Neural cell (in vitro differentiated cells): Measurements from ENCODE around the gene CNTNAP2. TPM values are rescaled to one million over a fixed set of nuclear protein-coding genes. Genes with fewer than 3 reads are reported as not detected.

Source experiments
- H2AFZ ChIP-seq: fragments of 200-600, 300-800 bp; sonication (generic), shearing (Covaris generic); 2 replicates; pipeline ENCODE4 v1.6.0; 2014; ENCODE audit warnings: low read depth, mild to moderate bottlenecking, antibody characterized with exemption, low read length, moderate library complexity
- H3F3A ChIP-seq: fragments of 200-600 bp; shearing (Covaris generic); 2 replicates; pipeline ENCODE4 v1.6.1; 2016; ENCODE audit warnings: mild to moderate bottlenecking, moderate library complexity, mixed read lengths, antibody characterized with exemption, low read length; ENCODE audit not compliant: insufficient read depth, poor library complexity, severe bottlenecking
- H3K27ac ChIP-seq: fragments of 200-600, 300-800 bp; sonication (generic), shearing (Covaris generic); 2 replicates; pipeline ENCODE4 v1.5.1; 2014; ENCODE audit warnings: mild to moderate bottlenecking, low read length, moderate library complexity
- H3K27me3 ChIP-seq: fragments of 300-800, 200-600 bp; sonication (generic), shearing (Covaris generic); 2 replicates; pipeline ENCODE4 v1.6.0; 2014; ENCODE audit warnings: mild to moderate bottlenecking, low read depth, low read length, moderate library complexity; ENCODE audit not compliant: insufficient read depth
- H3K36me3 ChIP-seq: fragments of 300-800, 200-600 bp; sonication (generic), shearing (Covaris generic); 2 replicates; pipeline ENCODE4 v1.5.1; 2014; ENCODE audit warnings: mild to moderate bottlenecking, antibody characterized with exemption, low read length, moderate library complexity; ENCODE audit not compliant: insufficient read depth
- H3K4me2 ChIP-seq: fragments of 300-800, 200-600 bp; sonication (generic), shearing (Covaris generic); 2 replicates; pipeline ENCODE4 v1.6.0; 2014; ENCODE audit warnings: mild to moderate bottlenecking, low read length
- H3K4me3 ChIP-seq: fragments of 300-800, 200-600 bp; sonication (generic), shearing (Covaris generic); 2 replicates; pipeline ENCODE4 v1.5.1; 2014; ENCODE audit warnings: mild to moderate bottlenecking, low read length, moderate library complexity
- H3K79me2 ChIP-seq: fragments of 200-600 bp; shearing (Covaris generic); replicated peaks from 2 replicates; pipeline ENCODE4 v1.6.0; 2014; ENCODE audit warnings: mild to moderate bottlenecking, low read length, moderate library complexity; ENCODE audit not compliant: insufficient read depth
- H3K9ac ChIP-seq: fragments of 300-800, 200-600 bp; sonication (generic), shearing (Covaris generic); 2 replicates; pipeline ENCODE4 v1.6.1; 2016; ENCODE audit warnings: mild to moderate bottlenecking, low read length, mixed read lengths
- H3K9me2 ChIP-seq: fragments of 200-600 bp; shearing (Covaris generic); 2 replicates; pipeline ENCODE4 v1.6.1; 2016; ENCODE audit warnings: mild to moderate bottlenecking, low read length, mixed read lengths; ENCODE audit not compliant: insufficient read depth
- H3K9me3 ChIP-seq: fragments of 200-600, 300-800 bp; sonication (generic), shearing (Covaris generic); 2 replicates; pipeline ENCODE4 v1.6.1; 2016; ENCODE audit warnings: mild to moderate bottlenecking, mixed run types, low read length, moderate library complexity, mixed read lengths
- H4K20me1 ChIP-seq: fragments of 200-600 bp; shearing (Covaris generic); 2 replicates; pipeline ENCODE4 v1.6.1; 2016; ENCODE audit warnings: mild to moderate bottlenecking, mixed run types; ENCODE audit not compliant: insufficient read depth
- EP300 ChIP-seq: fragments of 450-650 bp; conservative IDR thresholded peaks from 2 replicates; pipeline ENCODE4 v1.6.1; 2014; ENCODE audit warnings: antibody characterized with exemption, mild to moderate bottlenecking, moderate library complexity; ENCODE audit not compliant: poor library complexity, severe bottlenecking
- EZH2 ChIP-seq: fragments of 200-600, 300-800 bp; shearing (Covaris generic), sonication (generic); IDR thresholded peaks from 2 replicates; pipeline ENCODE4 v1.6.1; 2014; ENCODE audit warnings: antibody characterized with exemption, low read length, borderline replicate concordance, mild to moderate bottlenecking; ENCODE audit not compliant: insufficient read depth, poor library complexity, severe bottlenecking
- MXI1 ChIP-seq: fragments of 450-650 bp; conservative IDR thresholded peaks from 2 replicates; pipeline ENCODE4 v1.6.1; 2014; ENCODE audit warnings: antibody characterized with exemption, mild to moderate bottlenecking; ENCODE audit not compliant: poor library complexity, severe bottlenecking
- POLR2AphosphoS5 ChIP-seq: IDR thresholded peaks from 2 replicates; pipeline ENCODE4 v1.6.1; 2012
- RAD21 ChIP-seq: fragments of 450-650 bp; conservative IDR thresholded peaks from 2 replicates; pipeline ENCODE4 v1.6.1; 2014; ENCODE audit warnings: antibody characterized with exemption, mild to moderate bottlenecking, moderate library complexity
- SMC3 ChIP-seq: fragments of 450-650 bp; conservative IDR thresholded peaks from 2 replicates; pipeline ENCODE4 v1.6.1; 2014; ENCODE audit warnings: antibody characterized with exemption, mild to moderate bottlenecking, moderate library complexity; ENCODE audit not compliant: poor library complexity
- TAF1 ChIP-seq: IDR thresholded peaks from 2 replicates; pipeline ENCODE4 v1.6.1; 2012; ENCODE audit warnings: low read depth
- polyA plus RNA-seq: library from polyadenylated mRNA; depleted of rRNA; stranded (reverse); fragments of >200 nt; gene quantifications from 2 replicates; pipeline ENCODE4 v1.2.3, GENCODE V29; 2014
- TF ChIP-seq, protein P1 (sequence below): fragments of 450-650 bp; IDR thresholded peaks from 2 replicates; pipeline ENCODE4 v1.5.1; 2014; ENCODE audit warnings: antibody characterized with exemption, mild to moderate bottlenecking, moderate library complexity; ENCODE audit not compliant: poor library complexity, severe bottlenecking
- TF ChIP-seq, protein P2 (sequence below): IDR thresholded peaks from 2 replicates; pipeline ENCODE4 v1.6.1; 2012; ENCODE audit warnings: borderline replicate concordance

CNTNAP2 gene
- polyA plus RNA-seq, 1 donor from 2014 or later = 276 TPM

DNA sequence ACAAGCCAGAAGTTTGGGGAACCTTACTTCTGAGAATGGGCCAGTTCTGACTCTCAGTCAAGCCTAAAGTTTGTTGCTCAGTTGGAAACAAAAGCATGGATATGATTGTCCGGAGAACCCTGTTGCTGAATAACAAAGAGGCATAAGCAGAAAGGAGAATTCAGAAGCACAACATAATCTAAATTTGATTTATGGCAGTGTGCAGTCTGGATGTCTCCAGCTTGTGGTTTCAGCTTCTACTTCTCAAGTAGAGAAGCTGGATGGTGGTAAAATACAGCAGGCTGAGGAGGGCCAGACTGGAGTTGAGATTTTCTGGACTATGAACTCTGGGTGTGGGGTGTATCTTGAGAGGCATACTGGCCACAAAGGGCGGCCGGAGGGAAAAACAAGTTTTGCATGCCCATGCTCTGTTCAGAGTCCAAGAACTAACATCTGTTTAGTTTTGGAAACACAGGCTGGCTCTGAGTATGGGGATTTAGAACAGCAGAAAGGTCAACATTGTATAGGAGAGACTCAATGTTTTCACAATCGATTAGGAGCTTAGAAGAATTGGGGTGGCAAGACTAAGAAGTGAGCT, 592.9 kb downstream of the CNTNAP2 start:
- Histone ChIP-seq H3K36me3 (no peaks in the 10 kb centered on the region), H3K79me2 (no peaks in the 10 kb centered on the region), H3K4me3 (no peak overlapping the region), H4K20me1 (no peaks in the 10 kb centered on the region), H3K27ac (no peak overlapping the region), H3K9me3 (no peaks in the 10 kb centered on the region), H3K9me2 (no peaks in the 10 kb centered on the region), H3K4me2 (no peak overlapping the region), H3K9ac (no peak overlapping the region), H3F3A (no peaks in the 10 kb centered on the region), H2AFZ (no peak overlapping the region), H3K27me3 (no peaks in the 10 kb centered on the region)
- TF ChIP-seq SMC3 (no peak), POLR2AphosphoS5 (no peak), RAD21 (no peak), TAF1 (no peak), EP300 (no peak), MXI1 (no peak), EZH2 (no peak)
- TF ChIP-seq, protein P1, sequence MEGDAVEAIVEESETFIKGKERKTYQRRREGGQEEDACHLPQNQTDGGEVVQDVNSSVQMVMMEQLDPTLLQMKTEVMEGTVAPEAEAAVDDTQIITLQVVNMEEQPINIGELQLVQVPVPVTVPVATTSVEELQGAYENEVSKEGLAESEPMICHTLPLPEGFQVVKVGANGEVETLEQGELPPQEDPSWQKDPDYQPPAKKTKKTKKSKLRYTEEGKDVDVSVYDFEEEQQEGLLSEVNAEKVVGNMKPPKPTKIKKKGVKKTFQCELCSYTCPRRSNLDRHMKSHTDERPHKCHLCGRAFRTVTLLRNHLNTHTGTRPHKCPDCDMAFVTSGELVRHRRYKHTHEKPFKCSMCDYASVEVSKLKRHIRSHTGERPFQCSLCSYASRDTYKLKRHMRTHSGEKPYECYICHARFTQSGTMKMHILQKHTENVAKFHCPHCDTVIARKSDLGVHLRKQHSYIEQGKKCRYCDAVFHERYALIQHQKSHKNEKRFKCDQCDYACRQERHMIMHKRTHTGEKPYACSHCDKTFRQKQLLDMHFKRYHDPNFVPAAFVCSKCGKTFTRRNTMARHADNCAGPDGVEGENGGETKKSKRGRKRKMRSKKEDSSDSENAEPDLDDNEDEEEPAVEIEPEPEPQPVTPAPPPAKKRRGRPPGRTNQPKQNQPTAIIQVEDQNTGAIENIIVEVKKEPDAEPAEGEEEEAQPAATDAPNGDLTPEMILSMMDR = no peak
- TF ChIP-seq, protein P2, sequence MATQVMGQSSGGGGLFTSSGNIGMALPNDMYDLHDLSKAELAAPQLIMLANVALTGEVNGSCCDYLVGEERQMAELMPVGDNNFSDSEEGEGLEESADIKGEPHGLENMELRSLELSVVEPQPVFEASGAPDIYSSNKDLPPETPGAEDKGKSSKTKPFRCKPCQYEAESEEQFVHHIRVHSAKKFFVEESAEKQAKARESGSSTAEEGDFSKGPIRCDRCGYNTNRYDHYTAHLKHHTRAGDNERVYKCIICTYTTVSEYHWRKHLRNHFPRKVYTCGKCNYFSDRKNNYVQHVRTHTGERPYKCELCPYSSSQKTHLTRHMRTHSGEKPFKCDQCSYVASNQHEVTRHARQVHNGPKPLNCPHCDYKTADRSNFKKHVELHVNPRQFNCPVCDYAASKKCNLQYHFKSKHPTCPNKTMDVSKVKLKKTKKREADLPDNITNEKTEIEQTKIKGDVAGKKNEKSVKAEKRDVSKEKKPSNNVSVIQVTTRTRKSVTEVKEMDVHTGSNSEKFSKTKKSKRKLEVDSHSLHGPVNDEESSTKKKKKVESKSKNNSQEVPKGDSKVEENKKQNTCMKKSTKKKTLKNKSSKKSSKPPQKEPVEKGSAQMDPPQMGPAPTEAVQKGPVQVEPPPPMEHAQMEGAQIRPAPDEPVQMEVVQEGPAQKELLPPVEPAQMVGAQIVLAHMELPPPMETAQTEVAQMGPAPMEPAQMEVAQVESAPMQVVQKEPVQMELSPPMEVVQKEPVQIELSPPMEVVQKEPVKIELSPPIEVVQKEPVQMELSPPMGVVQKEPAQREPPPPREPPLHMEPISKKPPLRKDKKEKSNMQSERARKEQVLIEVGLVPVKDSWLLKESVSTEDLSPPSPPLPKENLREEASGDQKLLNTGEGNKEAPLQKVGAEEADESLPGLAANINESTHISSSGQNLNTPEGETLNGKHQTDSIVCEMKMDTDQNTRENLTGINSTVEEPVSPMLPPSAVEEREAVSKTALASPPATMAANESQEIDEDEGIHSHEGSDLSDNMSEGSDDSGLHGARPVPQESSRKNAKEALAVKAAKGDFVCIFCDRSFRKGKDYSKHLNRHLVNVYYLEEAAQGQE = no peak

DNA sequence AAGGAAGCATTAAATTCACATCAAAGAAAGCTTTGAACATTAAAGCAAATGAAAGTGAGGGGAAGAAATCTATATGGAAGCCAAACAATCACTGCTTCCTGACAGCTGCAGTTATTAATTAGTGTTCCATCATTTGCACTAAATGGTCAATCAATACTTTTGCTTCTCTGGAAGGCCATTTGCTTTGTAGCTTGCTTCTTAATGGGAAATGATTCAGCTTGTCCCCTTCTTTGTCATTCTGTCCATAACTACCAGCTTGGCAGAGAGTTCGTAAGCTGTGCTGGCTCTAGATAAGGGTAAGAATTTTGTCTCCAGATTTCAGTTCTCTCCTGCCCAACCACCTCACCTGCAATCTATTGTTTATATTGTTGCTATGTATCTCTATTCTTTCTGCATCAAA, 596.6 kb downstream of the CNTNAP2 start:
- Histone ChIP-seq H3K27me3 (no peaks in the 10 kb centered on the region), H3K4me2 (no peak overlapping the region), H3F3A (no peaks in the 10 kb centered on the region), H3K79me2 (no peaks in the 10 kb centered on the region), H3K36me3 (no peaks in the 10 kb centered on the region), H4K20me1 (no peaks in the 10 kb centered on the region), H3K9me3 (no peaks in the 10 kb centered on the region), H3K27ac (no peak overlapping the region), H3K4me3 (no peak overlapping the region), H2AFZ (no peak overlapping the region), H3K9me2 (no peaks in the 10 kb centered on the region), H3K9ac (no peak overlapping the region)
- TF ChIP-seq SMC3 (no peak), POLR2AphosphoS5 (no peak), EZH2 (no peak), TAF1 (no peak), RAD21 (no peak), MXI1 (no peak), EP300 (no peak)
- TF ChIP-seq, protein P2 = no peak
- TF ChIP-seq, protein P1 = no peak
